GM18498 (cell line): ENCODE measurements around the gene ACBD6.
"Not testable (repeated sequence)": the region's sequence is repeated elsewhere in the genome, so short reads cannot be mapped to it uniquely, and the experiment has no call there.

Source experiments
- ATAC-seq: cut with Tn5 transposase; IDR thresholded peaks from one replicate; pipeline ENCODE4 v1.9.1; 2021; ENCODE audit warnings: mild to moderate bottlenecking, moderate library complexity; ENCODE audit not compliant: unreplicated experiment

The ACBD6 gene

GRCh38 chr1:180502361-180503279, at the start of gene ACBD6:
Gene ACBD6 (minus strand): TSS chr1:180502577. CDS start chr1:180502266, 311 bp downstream.
- peak; percentile 89 for ATAC-seq

DNA sequence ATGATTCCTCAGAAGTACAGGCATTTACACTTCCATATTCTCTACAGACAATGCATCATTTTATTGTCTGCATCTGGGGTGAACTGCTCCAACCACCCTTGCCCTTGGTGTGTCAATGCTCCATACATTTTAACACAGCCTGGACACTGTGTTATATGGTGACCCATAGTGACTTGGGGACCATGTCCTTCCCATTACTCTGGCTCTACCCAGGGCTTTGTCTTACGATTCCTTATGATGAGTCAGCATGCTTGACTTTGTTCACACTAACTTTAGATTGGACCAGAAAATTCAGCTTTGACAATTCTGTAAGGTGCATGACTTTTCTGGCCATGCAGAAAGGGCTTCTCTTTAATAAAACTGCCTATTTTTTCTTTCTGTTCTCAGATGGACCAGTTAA, 49.6 kb upstream of the ACBD6 start:
- no peak for ATAC-seq

DNA sequence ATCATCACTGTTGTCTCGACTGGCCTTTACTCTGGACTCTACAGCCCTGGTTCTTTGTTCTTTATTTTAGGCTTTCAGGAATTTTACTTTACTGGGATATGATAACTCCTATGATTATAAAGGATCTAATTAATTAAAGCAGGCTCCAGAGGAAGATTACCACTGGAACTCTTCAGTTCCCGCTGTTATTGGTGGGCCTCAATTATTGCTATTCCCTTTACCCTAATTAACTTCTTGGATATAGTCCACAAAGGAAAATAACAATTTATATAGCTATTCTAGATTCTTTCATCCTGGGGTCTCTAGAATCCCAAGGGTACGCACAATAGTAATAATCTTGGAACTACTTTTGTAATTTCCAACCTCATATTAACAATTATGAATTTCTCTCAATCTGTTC, 47.9 kb upstream of the ACBD6 start:
- ATAC-seq, result no peak

DNA sequence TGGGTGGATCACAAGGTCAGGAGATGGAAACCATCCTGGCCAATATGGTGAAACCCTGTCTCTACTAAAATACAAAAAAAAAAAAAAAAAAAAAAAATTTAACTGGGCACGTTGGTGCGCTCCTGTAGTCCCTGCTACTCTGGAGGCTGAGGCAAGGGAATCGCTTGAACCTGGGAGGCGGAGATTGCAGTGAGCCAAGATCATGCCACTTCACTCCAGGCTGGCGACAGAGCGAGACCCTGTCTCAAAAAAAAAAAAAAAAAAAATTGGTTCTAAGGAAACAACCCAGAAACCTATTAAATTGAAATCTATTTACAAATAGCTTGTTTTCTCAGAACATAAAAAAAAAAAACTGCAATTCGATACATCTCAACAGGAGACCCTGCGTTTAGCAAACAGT, 47.4 kb upstream of the ACBD6 start:
- ATAC-seq, result not testable (repeated sequence)

DNA sequence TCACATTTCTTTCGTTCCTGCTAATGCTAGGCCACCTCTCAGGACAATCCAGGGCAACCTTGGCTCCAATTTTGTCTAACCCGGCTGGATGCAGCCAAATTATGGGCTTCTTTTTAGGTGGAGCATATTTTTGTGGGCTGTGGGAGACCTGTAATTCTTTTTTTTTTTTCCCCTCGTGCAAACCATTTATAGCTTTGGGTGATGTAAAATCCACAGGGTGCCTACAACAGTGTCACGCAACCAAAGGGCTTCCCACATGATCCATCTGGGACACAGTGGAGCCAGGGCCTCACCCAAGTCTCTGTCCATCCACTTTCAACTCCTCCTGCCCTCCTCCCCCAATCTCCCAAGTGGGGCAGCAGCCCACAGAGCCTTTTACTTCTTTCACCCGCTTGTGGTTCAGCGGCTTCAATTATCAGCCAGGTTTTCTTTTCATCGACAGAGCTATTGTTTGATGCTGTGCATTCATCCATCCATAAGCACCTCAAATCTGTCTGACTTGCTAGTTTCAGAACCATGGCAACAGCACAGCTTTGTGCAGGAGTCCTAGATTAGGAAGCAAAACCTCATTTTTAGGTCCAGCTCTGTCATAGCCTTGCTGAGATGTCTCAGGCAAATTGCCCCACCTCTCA, 46.4 kb upstream of the ACBD6 start:
- no peak for ATAC-seq

DNA sequence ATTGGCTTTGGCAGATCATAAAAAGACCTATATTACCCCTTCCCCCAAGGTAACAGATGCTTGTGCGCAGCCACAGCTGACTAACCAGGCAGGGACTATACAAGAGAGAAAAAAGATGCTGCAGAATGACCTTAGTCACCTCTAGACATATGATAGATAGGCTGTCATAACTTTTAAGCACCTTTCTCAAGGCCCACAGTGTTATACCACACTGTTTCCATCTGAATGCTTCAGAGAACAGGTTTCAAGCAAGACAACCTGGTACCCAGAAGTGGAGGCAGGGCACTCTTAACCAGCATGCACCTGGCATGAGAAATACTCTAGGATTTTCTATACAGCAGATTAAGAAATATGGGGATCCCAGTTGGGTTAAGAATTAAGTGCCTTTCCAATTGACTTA, 43.6 kb upstream of the ACBD6 start:
- no peak for ATAC-seq

GRCh38 chr1:180544050-180544449, 41.7 kb upstream of the ACBD6 start:
- ATAC-seq, result no peak

- ATAC-seq, result no peak
Observed at GRCh38 chr1:180542838-180543145, 40.4 kb upstream of the ACBD6 start.

DNA sequence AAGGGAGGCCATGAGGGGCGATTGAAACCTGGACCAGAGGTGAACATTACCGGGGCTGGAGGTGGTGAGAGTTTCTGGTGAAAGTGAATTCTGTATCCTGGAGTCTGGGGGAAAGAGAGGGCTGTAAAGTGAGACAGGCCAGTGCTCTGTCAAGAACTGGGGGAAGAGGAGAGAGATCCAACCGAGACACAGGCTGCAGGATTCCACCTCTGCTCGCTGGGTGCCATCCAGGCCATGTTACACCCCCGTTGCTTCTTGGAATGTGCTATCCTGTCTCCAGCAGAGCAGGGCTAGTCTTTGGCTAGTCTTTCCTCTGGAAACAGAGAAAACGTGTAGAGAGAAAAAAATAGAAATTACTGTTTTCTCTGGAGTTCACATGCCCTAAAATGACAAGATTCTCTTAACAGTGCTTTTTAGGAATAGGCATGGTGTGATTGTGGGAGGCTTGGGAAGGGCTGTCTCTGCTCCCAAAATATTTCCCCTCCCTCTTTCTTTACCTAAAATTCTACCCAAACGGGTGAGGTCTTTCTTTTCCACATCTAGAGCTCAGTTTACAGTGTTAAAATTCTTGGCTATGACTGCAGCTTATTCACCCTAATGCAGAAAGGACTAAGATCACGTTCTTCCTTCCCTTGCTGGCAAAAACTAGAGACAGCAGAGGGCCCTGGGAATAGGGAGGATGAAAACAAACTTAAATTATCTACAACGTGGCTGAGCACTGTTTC, 39.9 kb upstream of the ACBD6 start:
- no peak for ATAC-seq

GRCh38 chr1:180540697-180541594, 38.6 kb upstream of the ACBD6 start:
- ATAC-seq, result no peak

GRCh38 chr1:180539136-180539535, 36.8 kb upstream of the ACBD6 start:
- ATAC-seq, result no peak

DNA sequence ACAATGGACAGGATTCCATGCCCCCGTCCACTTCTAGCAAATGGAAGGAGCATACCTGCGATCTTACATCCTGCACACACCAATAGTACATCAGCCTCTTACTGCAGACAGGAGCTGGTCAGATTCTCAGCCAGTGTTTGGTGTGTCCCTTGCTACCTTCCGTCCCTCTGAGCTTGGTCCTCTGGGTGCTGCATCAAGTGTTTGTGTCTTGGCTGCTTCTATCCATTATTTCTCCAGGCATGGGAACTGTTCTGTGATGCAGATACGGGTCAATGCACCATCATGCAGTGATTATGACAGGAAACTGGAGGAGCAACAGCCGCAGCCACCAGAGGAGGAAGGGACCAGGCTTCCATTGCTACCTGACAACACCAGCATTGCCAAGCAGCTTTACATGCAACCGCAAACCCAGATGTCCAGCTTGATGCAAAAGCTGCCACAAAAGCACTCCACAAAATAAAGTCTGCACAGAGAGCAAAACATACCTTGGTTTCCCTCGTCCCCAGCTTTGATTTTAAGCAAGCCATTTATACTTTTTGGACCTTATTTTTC, 34.5 kb upstream of the ACBD6 start:
- ATAC-seq, result no peak

- ATAC-seq, result no peak
Observed at GRCh38 chr1:180535418-180535999, 33.1 kb upstream of the ACBD6 start.

DNA sequence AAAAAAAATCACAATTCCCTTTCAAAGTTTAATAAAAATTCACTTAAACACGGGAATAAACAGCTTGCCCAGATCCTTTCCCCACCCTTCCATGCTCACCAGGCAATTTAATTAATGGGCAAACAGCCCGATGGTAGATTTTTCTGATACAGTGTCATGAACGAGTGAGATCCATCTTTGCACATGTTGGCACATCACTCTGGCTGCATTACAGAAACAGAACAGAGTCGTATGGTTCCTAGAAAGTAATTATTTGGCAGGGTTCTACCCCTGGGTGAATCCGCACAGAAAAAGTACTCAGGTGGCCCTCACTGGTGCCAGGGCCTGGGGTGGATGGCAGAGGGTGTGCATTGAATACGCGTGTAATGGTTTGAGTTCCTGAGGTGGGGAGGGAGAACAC, 31.8 kb upstream of the ACBD6 start:
- ATAC-seq, result no peak

DNA sequence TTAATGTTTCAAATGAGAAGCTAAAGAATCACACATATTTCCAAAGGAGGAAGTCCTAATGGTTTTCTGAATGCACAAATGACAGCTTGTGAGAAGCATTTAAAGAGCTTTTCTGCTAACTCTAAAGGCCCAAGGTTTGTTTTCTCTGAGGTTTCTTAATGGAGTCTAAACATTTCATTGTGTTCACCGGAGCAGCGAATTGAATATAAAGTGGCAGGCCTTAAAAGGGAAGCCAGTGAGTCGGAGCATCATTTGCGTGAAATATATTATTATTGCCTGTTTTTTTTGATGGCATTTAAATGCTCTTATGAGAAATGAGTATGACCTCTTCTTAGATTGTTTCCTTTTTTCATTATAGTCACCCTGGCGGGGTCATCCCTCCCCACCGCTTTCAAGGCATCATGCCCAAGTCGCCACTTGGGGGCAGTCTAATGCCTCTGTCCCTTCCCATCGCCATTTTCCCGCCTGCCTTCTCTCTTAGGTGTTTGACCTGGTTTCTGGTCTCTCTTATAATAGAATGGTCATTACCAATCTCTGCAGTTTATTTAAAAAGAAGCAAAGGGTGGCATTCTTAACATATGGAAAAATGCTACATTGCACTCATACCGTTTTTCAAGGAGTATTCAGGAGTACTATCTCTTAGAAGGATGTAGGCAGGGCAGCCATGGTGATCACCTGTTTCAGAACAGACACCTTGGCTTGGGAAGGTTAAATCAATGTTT, 31.1 kb upstream of the ACBD6 start:
- ATAC-seq, result peak; percentile 60

- ATAC-seq, result no peak
Observed at GRCh38 chr1:180532854-180533253, 30.5 kb upstream of the ACBD6 start.

DNA sequence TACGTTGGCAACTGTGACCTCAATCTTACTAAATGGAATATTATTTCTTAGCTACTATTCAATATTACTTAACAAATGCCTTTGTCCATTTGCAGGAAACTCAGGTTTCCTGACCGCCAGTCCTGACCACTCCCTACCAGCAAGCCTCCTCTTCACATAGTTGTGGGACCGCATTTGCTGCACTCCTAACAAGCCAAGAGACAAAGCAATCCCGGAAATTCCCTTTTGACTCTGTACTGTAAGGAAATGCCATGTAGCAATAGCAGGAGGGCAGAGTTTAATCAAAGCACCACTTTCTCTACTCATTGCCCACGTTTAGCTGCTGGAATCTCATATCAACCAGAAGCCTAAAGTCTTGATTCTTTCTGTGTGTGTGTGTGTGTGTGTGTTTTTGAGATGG, 28.1 kb upstream of the ACBD6 start:
- no peak for ATAC-seq

- ATAC-seq, result no peak
Observed at GRCh38 chr1:180528868-180529470, 26.6 kb upstream of the ACBD6 start.

GRCh38 chr1:180527101-180527669, 24.8 kb upstream of the ACBD6 start:
- no peak for ATAC-seq
